GM12891 (cell line): ENCODE data around the gene HTR7.

Source experiments
- POLR2AphosphoS5 ChIP-seq: IDR thresholded peaks from 2 replicates; pipeline ENCODE4 v1.6.1; 2011; ENCODE audit warnings: low read depth, low read length, control low read depth
- SPI1 ChIP-seq: IDR thresholded peaks from 2 replicates; pipeline ENCODE4 v1.6.1; 2011; ENCODE audit warnings: low read depth, low read length, control low read depth

- no peak for TF ChIP-seq POLR2AphosphoS5
- TF ChIP-seq SPI1, result no peak
Observed at GRCh38 chr10:90856964-90857634, 740 bp downstream of the HTR7 start.
